Endothelial cell of umbilical vein (primary cell): Measurements from ENCODE around the gene FAXDC2. TPM values are rescaled to one million over a fixed set of nuclear protein-coding genes. Genes with fewer than 3 reads are reported as not detected.

ENCODE experiments used
- BruUV-seq: library from RNA; stranded (reverse); fragments of 400-500 nt; replicated peaks from 2 replicates; lab custom pipeline; 2021; lab: Mats Ljungman, UMichigan
- CTCF ChIA-PET: fragments of 300-600, 350-600 bp; sonication (Branson Sonifier 250); formaldehyde crosslinking; loops from one replicate; lab custom pipeline; 2021; ENCODE audit warnings: antibody characterized with exemption, inconsistent platforms; lab: Charles Lee
- POLR2A ChIA-PET: fragments of 300-600, 350-600 bp; sonication (Branson Sonifier 250); formaldehyde crosslinking; loops from one replicate; lab custom pipeline; 2021; ENCODE audit warnings: antibody characterized with exemption, inconsistent platforms; lab: Charles Lee
- DNase-seq: peaks from one replicate; pipeline ENCODE4 v3.0.0-alpha.2; 2011; ENCODE audit warnings: low read depth, low spot score
- FAIRE-seq: peaks from 2 replicates; lab custom pipeline; 2011; peaks lifted over from hg19 to GRCh38; lab: Jason Lieb, UNC
- H2AFZ ChIP-seq: 2 replicates; pipeline ENCODE4 v1.6.0; 2012; ENCODE audit warnings: low read depth, low read length, control low read depth, inconsistent platforms
- H3K27ac ChIP-seq: 2 replicates; pipeline ENCODE4 v1.5.1; 2011; ENCODE audit warnings: low read depth, mild to moderate bottlenecking, control low read depth, low read length, moderate library complexity; ENCODE audit not compliant: insufficient read depth
- H3K27me3 ChIP-seq, 2 experiments: 2 replicates each; pipeline versions ENCODE4 v1.6.0 to v1.6.1; 2011; ENCODE audit warnings: low read length in 2 of 2, mixed read lengths in 1 of 2; ENCODE audit not compliant: control insufficient read depth in 2 of 2, insufficient read depth in 2 of 2
- H3K36me3 ChIP-seq, 2 experiments: 2 replicates in 1 of 2; 3 replicates in 1 of 2; pipeline ENCODE4 v1.5.1; 2011; ENCODE audit warnings: low read length in 2 of 2, mild to moderate bottlenecking in 1 of 2, moderate library complexity in 1 of 2; ENCODE audit not compliant: control insufficient read depth in 2 of 2, insufficient read depth in 2 of 2; ENCODE audit errors: extremely low read depth in 1 of 2
- H3K4me1 ChIP-seq: 3 replicates; pipeline ENCODE4 v1.5.1; 2011; ENCODE audit warnings: mild to moderate bottlenecking, low read length; ENCODE audit not compliant: control insufficient read depth, insufficient read depth; ENCODE audit errors: extremely low read depth
- H3K4me2 ChIP-seq: 2 replicates; pipeline ENCODE4 v1.6.1; 2011; ENCODE audit warnings: low read length, control low read depth, mixed read lengths; ENCODE audit not compliant: insufficient read depth
- H3K4me3 ChIP-seq, 3 experiments: fragments of 200-600 bp in 1 of 3; sonication (generic), shearing (Covaris generic) in 1 of 3; replicated peaks in 1 of 3; 2 replicates each; pipeline ENCODE4 v1.5.1; 2011 to 2016; ENCODE audit warnings: control low read depth in 3 of 3, low read length in 3 of 3, mild to moderate bottlenecking in 2 of 3, inconsistent platforms in 1 of 3, low read depth in 1 of 3, moderate library complexity in 1 of 3; ENCODE audit not compliant: insufficient read depth in 1 of 3
- H3K79me2 ChIP-seq: 2 replicates; pipeline ENCODE4 v1.6.0; 2012; ENCODE audit warnings: low read length, inconsistent platforms; ENCODE audit not compliant: control insufficient read depth, insufficient read depth
- H3K9ac ChIP-seq: replicated peaks from 2 replicates; pipeline ENCODE3; 2011; ENCODE audit warnings: low read length, control low read depth; ENCODE audit not compliant: insufficient read depth; ENCODE audit errors: extremely low read depth
- H3K9me1 ChIP-seq: replicated peaks from 3 replicates; pipeline ENCODE4 v1.6.0; 2011; ENCODE audit warnings: mild to moderate bottlenecking, low read length; ENCODE audit not compliant: control insufficient read depth, insufficient read depth; ENCODE audit errors: extremely low read depth
- H3K9me3 ChIP-seq: replicated peaks from 2 replicates; pipeline ENCODE4 v1.5.1; 2012; ENCODE audit warnings: low read length, inconsistent platforms; ENCODE audit not compliant: control insufficient read depth, insufficient read depth
- H4K20me1 ChIP-seq: replicated peaks from 2 replicates; pipeline ENCODE3; 2011; ENCODE audit warnings: mild to moderate bottlenecking, low read length; ENCODE audit not compliant: control insufficient read depth, insufficient read depth; ENCODE audit errors: extremely low read depth
- EZH2 ChIP-seq: IDR thresholded peaks from 2 replicates; pipeline ENCODE4 v1.6.1; 2012; ENCODE audit warnings: borderline replicate concordance, low read depth, mild to moderate bottlenecking, moderate library complexity, low read length, inconsistent platforms; ENCODE audit not compliant: severe bottlenecking
- FOS ChIP-seq: IDR thresholded peaks from 2 replicates; pipeline ENCODE4 v1.6.1; 2011; ENCODE audit warnings: mild to moderate bottlenecking, low read length, moderate library complexity, borderline replicate concordance; ENCODE audit not compliant: insufficient read depth
- GATA2 ChIP-seq: IDR thresholded peaks from 2 replicates; pipeline ENCODE4 v1.7.0; 2011; ENCODE audit warnings: low read depth, mild to moderate bottlenecking, moderate library complexity, mixed read lengths, low read length; ENCODE audit not compliant: insufficient read length, insufficient read depth
- JUN ChIP-seq: IDR thresholded peaks from 2 replicates; pipeline ENCODE4 v1.6.1; 2011; ENCODE audit warnings: borderline replicate concordance, low read depth; ENCODE audit not compliant: insufficient read length, insufficient read depth
- MAX ChIP-seq: IDR thresholded peaks from 2 replicates; pipeline ENCODE4 v1.6.1; 2011; ENCODE audit not compliant: insufficient read depth, insufficient read length
- POLR2A ChIP-seq: IDR thresholded peaks from 2 replicates; pipeline ENCODE4 v1.6.1; 2012; ENCODE audit warnings: low read depth, mild to moderate bottlenecking, control low read depth, low read length
- POLR2AphosphoS5 ChIP-seq: IDR thresholded peaks from 2 replicates; pipeline ENCODE4 v1.6.1; 2012; ENCODE audit warnings: low read depth, mild to moderate bottlenecking, control low read depth, low read length, moderate library complexity; ENCODE audit not compliant: insufficient read depth
- dilution Hi-C: fragments of 300-500 bp; cut with MboI; formaldehyde crosslinking; loops from one replicate; pipeline ENCODE4 v1.15.0; 2019; ENCODE audit warnings: low sequenced_read_pairs; ENCODE audit not compliant: extremely low pct_ligation_motif_present
- intact Hi-C: fragments of 100-400 bp; cut with micrococcal nuclease; formaldehyde crosslinking; loops from one replicate; pipeline ENCODE4 v1.10.0; 2022
- polyA plus RNA-seq, 4 experiments: library from polyadenylated mRNA; depleted of rRNA in 3 of 4; stranded (reverse) in 3 of 4; unstranded in 1 of 4; fragments of >200 nt; gene quantifications; 2 replicates each; pipeline versions ENCODE4 v1.2.1 to v1.2.3, GENCODE V29; 2011 to 2012; ENCODE audit warnings: missing spikeins in 1 of 4
- total RNA-seq: library from RNA; stranded (reverse); gene quantifications from 2 replicates; pipeline ENCODE4 v1.2.3, GENCODE V29; 2021

The FAXDC2 gene
- total and polyA plus RNA-seq, 2 donors (not counting 3 experiments of a cell fraction or from before 2014, with no cell fraction given) = 8.3 to 12.0 TPM

GRCh38 chr5:154896562-154897165 lies 46.3 kb upstream of the FAXDC2 start:
- Histone ChIP-seq H3K4me1 (peaks cover 3% of the 10 kb centered on the region), H3K27ac (no peak overlapping the region), H3K36me3 (peaks cover 16 to 21% of the 10 kb centered on the region in 2 experiments), H3K4me2 (no peak overlapping the region), H3K4me3 (no peak overlapping the region), H3K27me3 (no peaks in the 10 kb centered on the region), H3K79me2 (no peaks in the 10 kb centered on the region), H3K9me1 (no peaks in the 10 kb centered on the region), H2AFZ (no peak overlapping the region), H4K20me1 (no peaks in the 10 kb centered on the region), H3K9ac (no peak overlapping the region), H3K9me3 (no peaks in the 10 kb centered on the region)
- DNase-seq (no peak), FAIRE-seq (no peak)
- ChIA-PET POLR2A (no interaction called here), CTCF (interaction anchor here (0.7 to 1.5 kb wide), 2 partner anchors 8 to 16 kb away, joined by 3 read pairs; no protein-coding TSS in a partner anchor)
- intact Hi-C loops (no loop called here), dilution Hi-C loops (no loop called here)
- TF ChIP-seq FOS (no peak), GATA2 (no peak), JUN (no peak), MAX (no peak), POLR2A (no peak), EZH2 (no peak), POLR2AphosphoS5 (no peak)
- BruUV-seq = no TSS peak
